Liver (tissue), 3 donors: Measurements from ENCODE around the gene COL4A1.

Experiments
- JUND ChIP-seq, 2 donors: IDR thresholded peaks; 2 replicates each; pipeline ENCODE4 v1.6.1; 2016; ENCODE audit warnings: antibody characterized with exemption in 2 of 2
- RAD21 ChIP-seq, 2 donors: IDR thresholded peaks; 2 replicates each; pipeline ENCODE4 v1.6.1; 2016; ENCODE audit warnings: antibody characterized with exemption in 2 of 2, mild to moderate bottlenecking in 2 of 2
- TF ChIP-seq, protein P1 (sequence below): fragments of 150-350 bp; IDR thresholded peaks from 2 replicates; pipeline ENCODE4 v1.5.1; 2017; ENCODE audit warnings: improper control_type of control experiment, low read depth, low read length; ENCODE audit not compliant: missing input control
- TF ChIP-seq, protein P2 (sequence below): IDR thresholded peaks from 2 replicates; pipeline ENCODE4 v1.6.1; 2016; ENCODE audit warnings: antibody characterized with exemption
- TF ChIP-seq, protein P3 (sequence below): IDR thresholded peaks from 2 replicates; pipeline ENCODE4 v1.6.1; 2016; ENCODE audit warnings: antibody characterized with exemption
- donor health status: healthy.
- donor health status: healthy.

DNA sequence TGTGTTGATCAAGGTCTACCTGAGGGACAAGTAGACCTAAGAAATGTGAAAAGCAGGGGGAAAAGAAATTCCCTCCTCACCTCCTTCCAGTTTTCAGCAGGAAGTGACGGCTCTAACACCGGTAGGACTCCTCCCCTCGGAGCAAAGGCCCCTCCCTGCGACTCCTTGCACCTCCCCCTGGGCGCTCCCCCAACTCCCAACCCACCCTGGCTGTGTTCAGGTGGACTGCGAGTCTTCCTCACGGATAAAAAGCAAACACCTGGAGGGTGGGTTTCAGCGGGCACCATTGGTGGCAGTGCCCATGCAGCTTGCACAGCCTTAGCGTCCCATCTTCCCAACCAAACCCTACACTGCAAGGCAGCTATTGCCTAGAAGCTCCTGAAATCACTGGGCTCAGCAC is 124.5 kb downstream of the COL4A1 start:
- no peak for TF ChIP-seq JUND (IDR thresholded peaks at IDR 0.05)
- TF ChIP-seq, protein P1, sequence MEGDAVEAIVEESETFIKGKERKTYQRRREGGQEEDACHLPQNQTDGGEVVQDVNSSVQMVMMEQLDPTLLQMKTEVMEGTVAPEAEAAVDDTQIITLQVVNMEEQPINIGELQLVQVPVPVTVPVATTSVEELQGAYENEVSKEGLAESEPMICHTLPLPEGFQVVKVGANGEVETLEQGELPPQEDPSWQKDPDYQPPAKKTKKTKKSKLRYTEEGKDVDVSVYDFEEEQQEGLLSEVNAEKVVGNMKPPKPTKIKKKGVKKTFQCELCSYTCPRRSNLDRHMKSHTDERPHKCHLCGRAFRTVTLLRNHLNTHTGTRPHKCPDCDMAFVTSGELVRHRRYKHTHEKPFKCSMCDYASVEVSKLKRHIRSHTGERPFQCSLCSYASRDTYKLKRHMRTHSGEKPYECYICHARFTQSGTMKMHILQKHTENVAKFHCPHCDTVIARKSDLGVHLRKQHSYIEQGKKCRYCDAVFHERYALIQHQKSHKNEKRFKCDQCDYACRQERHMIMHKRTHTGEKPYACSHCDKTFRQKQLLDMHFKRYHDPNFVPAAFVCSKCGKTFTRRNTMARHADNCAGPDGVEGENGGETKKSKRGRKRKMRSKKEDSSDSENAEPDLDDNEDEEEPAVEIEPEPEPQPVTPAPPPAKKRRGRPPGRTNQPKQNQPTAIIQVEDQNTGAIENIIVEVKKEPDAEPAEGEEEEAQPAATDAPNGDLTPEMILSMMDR: no peak
- TF ChIP-seq, protein P2, sequence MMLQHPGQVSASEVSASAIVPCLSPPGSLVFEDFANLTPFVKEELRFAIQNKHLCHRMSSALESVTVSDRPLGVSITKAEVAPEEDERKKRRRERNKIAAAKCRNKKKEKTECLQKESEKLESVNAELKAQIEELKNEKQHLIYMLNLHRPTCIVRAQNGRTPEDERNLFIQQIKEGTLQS: no peak
- TF ChIP-seq, protein P3, sequence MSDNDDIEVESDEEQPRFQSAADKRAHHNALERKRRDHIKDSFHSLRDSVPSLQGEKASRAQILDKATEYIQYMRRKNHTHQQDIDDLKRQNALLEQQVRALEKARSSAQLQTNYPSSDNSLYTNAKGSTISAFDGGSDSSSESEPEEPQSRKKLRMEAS: no peak
- TF ChIP-seq RAD21 (IDR thresholded peaks at IDR 0.05): no peak
